Left hindlimb (tissue), 1 donor: ENCODE data around the gene RNF212.
A peak's percentile ranks its signal among the peaks of the same experiment; 100 is the strongest.

Experiments
- DNase-seq: peaks from one replicate; pipeline ENCODE4 v3.0.0-alpha.2; 2018

RNF212 gene

GRCh38 chr4:1046581-1047011, 66.8 kb downstream of the RNF212 start:
- peak; percentile 92 for DNase-seq

- peak; percentile 30 for DNase-seq
Observed at GRCh38 chr4:1045595-1046201, 67.7 kb downstream of the RNF212 start.

GRCh38 chr4:1045193-1045594, 68.2 kb downstream of the RNF212 start:
- peak; percentile 31 for DNase-seq

DNA sequence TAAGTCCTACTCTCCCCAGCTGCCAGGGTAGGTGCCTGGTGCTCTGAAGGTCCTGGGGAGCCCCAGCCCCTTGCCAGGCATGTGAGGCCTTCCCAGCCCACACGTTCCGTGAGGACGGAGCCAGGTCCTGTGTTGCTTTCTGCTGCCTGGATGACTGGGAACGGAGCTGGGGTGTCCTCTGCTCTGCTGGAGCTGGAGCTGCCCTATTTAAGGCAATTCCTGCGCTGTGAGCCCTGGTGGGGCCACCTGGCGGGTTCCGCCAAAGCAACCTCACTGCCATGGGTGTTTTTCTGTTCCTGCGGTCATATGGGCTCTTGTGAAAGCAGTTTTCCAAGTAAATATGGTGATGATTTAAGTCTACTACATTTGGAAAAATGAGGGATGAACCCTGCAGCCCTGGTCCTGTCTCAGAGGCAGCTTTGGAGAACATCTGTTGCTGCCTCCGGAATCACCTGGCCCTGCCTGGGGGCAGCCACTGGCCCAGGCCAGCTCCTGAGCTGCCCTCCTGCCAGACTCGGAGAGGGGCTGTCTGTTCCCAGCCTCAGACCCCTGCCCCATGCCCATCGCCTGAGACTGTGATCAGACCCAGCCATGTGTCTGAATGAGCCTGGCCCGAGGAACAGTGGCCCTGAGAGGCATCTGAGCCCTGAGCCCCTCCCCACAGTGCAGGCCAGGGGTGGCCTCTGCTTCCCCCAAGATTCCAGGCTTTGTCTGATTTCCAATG, 68.7 kb downstream of the RNF212 start:
- DNase-seq = peak; percentile 44

- DNase-seq = peak; percentile 88
Observed at GRCh38 chr4:1043651-1044468, 69.5 kb downstream of the RNF212 start.

DNA sequence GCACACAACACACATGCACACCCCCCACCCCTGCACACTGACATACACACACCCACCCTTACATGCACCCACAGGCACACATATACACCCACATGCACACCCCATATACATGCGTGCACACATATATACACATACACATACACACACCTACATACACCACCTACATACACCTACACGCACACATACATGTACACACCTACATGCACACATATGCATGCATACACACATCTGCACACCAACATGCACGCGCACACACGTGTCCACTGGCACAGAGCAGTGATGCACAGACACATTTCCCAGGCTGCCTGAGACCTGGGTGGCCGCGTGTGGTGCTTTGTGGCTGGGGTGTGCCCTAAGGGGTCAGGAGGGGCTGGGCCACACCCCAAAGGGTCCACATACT, 70.2 kb downstream of the RNF212 start:
- no peak for DNase-seq

DNA sequence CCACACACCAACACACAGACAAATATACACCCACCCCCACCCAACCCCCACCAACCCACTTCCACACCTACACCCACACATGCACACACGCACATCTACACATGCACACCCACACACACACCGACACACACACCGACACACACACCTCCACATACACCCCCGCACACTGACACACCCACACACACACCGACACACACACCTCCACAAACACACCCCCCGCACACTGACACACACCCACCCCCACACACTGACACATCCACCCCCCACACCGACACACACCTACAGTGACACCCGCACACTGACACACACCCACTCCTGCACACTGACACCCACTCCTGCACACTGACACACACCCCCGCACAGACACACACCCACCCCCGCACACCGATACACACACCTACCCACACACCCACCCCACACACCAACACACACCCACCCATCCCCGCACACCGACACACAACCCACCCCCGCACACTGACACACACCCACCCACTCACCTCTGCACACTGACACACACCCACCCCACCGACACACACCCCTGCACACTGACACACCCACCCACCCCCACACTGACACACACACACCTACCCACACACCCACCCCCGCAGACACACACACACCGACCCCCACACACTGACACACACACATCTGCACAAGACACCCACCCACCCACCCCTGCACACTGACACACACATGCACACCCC, 70.9 kb downstream of the RNF212 start:
- no peak for DNase-seq

GRCh38 chr4:1041936-1042330, 71.4 kb downstream of the RNF212 start:
- DNase-seq = no peak

DNA sequence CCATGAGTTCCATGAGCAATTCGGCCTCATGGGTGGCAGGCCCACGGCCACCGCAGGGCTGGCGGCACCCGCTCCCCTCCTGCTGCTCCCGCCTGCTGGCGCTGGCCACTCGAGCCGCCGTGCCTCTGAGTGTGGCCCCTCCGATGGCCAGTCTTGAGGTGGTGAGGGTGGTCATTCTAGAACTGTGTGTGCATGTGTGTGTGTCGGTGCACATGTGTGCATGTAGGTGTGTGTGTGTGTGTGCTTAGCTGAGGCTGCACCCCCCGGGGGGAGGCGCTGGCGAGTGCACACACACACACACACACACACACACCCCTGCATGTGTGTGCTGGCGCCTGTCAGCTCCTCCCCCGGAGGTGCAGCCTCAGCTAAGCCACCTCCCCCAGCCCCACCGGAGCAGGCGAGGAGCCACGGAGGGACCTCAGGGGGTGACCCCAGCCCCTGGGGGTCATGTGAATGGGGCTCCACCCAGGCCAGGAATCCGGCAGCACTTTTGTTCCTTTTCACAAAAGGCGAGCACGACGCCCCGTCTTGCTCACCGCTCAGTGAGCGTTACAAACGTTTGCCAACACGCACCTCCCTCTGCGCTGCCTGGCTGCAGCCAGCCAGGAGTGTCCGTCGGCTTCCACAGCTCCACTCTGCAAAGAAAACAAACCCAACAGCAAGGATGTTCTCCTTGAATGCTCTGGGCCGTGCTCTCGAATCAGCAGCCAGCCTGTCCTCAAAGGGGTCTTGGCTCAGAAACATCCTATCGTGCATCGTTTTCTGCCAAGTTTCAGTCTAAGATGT, 72.0 kb downstream of the RNF212 start:
- peak; percentile 74 for DNase-seq

GRCh38 chr4:1040344-1041146, 72.8 kb downstream of the RNF212 start:
- DNase-seq = no peak

GRCh38 chr4:1039493-1040343, 73.6 kb downstream of the RNF212 start:
- DNase-seq = peak; percentile 88

DNA sequence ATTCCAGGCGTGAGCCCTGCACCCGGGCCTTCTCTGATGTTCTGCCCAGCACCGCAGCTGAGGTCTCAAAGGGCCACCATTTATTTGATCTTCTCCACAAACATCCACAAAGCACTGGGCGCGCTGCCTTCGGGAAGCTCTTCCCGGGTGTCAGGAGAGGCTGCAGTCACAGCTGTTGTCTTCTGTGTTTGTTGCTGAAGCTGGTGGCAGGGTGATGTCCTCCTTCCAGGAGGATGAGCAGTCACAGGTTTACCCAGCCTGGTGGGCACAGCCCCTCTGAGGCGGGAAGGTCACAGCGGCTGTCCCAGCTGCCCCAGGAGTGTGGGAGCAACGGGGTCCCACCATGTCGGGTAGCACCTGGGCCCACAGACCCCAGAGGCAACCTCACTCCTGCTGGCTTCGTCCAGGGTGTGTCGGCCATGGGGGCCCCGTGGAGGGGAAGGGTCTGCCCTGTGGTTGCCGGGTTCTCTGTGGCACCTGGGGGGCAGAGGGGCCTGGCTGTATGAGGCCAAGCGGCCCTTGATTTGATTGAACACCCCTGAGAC, 74.3 kb downstream of the RNF212 start:
- no peak for DNase-seq

DNA sequence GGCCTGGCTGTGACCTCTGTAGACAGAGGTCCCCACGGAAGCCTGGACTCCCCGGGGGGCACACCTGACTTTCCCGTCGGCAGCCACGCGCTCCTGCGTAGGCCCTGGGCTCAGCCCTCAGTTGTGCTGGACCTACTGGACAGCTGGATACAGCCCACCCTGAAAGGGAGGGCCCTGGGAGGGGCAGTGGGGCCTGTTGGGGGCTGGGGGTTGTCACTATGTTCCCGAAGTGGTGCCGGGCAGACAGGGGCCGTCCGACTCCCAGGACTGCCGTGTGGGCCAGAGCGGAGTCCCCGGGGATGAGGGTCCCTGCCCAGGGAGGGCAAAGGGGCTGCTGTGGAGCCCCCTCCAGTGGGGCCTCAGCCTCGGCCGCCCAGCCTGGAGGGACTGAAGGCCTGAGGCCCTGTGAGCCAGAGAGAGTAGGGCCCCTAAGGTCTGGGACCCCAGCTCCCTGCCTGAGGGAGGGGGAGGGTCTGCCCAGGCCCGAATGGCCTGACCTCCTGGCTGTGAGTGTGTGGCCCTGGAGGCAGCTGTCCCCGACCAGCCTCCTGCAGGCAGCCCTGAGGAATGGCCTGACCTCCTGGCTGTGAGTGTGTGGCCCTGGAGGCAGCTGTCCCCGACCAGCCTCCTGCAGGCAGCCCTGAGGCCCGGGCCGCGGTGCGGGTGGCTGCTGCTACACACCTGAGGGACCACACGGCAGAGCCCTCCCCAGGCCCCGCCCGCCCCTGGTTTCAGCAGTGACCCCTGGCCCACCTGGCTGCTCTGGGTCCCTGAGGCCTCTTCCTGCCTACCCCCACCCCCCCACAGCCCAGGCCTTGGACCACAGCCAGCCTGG, 76.2 kb downstream of the RNF212 start:
- DNase-seq = no peak

DNA sequence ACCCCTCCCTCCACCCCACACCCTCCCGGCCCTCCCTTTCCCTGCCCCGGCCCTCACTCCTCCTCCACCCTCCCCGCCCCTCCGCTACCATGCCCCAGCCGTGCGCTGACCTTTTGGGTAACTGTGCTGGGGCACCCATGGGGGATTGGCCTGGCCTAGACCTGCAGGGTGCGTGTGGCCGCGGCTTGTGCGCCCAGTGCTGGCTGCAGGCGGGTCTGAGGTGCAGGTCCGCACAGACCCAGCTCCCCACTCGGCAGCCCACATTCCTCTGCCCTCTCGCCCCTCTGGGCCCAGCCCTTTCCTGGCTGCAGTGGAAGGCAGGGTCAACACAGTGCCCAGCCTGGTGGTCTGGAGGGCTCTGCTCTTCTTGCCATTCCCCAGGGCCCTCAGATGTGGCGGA, 77.3 kb downstream of the RNF212 start:
- no peak for DNase-seq

DNA sequence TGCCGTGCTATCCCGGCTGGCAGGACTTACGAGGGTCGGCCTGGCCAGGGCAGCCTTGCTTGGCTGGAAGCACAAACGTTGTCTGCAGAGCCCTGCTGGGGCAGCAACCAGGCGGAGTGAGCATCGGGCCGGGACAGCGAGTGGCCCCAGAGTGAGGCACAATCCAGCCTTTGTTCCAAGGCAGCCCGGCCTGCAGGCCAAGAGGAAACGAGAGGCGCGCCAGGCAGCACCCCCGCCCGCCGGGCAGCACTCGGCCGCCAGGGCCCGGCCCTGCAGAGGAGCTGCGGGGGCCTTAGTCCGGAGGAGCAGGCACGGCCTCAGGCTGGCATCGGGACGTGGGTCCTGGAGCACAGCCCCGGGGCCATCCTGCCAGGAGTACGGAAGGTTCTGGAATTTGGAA, 77.9 kb downstream of the RNF212 start:
- peak; percentile 87 for DNase-seq

DNA sequence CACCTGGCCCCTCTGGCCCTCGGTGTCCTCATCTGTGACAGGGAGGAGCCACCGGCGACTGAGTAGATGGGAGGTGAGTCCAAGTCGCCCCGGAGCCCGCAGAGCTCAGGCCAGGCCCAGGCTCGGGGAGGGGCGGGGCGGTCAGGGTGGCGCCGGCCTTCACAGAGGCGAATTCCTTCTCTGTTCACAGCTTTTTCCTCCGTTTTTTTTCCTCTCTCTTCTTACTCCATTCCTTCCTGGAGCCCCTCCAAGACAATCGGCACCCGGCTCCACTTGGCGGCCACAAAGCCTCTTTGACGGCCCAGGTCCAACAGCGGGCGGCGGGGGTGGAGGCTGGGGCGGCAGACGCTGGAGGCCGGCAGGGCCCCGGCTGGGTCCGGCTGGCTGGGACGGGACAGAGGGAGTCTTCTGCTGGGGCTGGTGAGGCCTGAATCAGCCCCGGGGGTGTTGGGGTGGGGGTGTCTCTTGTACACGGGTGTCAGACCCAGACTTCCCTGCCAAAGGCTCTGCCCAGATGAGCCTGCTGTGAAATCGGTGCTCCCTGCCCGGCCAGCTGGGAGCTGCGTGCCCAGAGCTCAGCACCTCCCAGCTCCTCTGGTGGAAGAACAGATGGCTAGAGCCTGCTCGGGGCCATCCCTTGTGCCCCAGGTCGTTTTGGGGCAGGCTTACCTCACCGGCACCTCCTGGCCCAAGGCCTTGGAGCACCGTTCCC, 79.4 kb downstream of the RNF212 start:
- DNase-seq = peak; percentile 91

- no peak for DNase-seq
Observed at GRCh38 chr4:1032861-1033260, 80.5 kb downstream of the RNF212 start.
